ENCODE measurements around the gene BMERB1. TPM values are rescaled to one million over a fixed set of nuclear protein-coding genes. Genes with fewer than 3 reads are reported as not detected.

Gene BMERB1
- total and polyA plus RNA-seq, 8 donors = 4.6 to 99.5 (median 25.6) TPM

- Histone ChIP-seq H3K9me3 (no peaks in the 10 kb centered on the region), H3K4me3 (no peak overlapping the region), H3K27me3 (no peaks in the 10 kb centered on the region), H3K27ac (peak overlapping the region in 1 of 5 donors; percentile 58), H3K4me1 (peaks cover 0 to 31% (median 15%) of the 10 kb centered on the region in 4 donors), H3K36me3 (no peaks in the 10 kb centered on the region)
- intact Hi-C loops (cut with DNase I; ENCODE audit: low total_unique reads) = no loop called here
- 75 to 80% (median 77%) methylated on average over 8 of the region's 8 CpGs for WGBS, 5 donors
- no peak for DNase-seq
- TF ChIP-seq POLR2A (IDR thresholded peaks at IDR 0.05) (no peak), POLR2AphosphoS5 (IDR thresholded peaks at IDR 0.05) (no peak), CTCF (IDR thresholded peaks at IDR 0.05) (no peak), EP300 (IDR thresholded peaks at IDR 0.05) (no peak)
Measured at GRCh38 chr16:15492091-15492740, 57.8 kb downstream of the BMERB1 start.

- Histone ChIP-seq H3K9me3 (no peaks in the 10 kb centered on the region), H3K27me3 (no peaks in the 10 kb centered on the region)
- WGBS, 5 donors = 59 to 74% (median 69%) methylated on average over 9 of the region's 9 CpGs
Measured at GRCh38 chr16:15493466-15494180, 59.2 kb downstream of the BMERB1 start.

GRCh38 chr16:15494236-15494635 lies 59.8 kb downstream of the BMERB1 start:
- intact Hi-C loops (cut with DNase I; ENCODE audit: low total_unique reads) = no loop called here
- DNase-seq = no peak
- no peak overlapping the region for H3K4me3 ChIP-seq
- no peaks in the 10 kb centered on the region for H3K27me3 ChIP-seq
- H3K9me3 ChIP-seq = no peaks in the 10 kb centered on the region
- WGBS, 5 donors = 59 to 78% (median 76%) methylated on average over 4 of the region's 4 CpGs
- H3K4me1 ChIP-seq = peaks cover 0 to 27% (median 11%) of the 10 kb centered on the region in 4 donors
- H3K36me3 ChIP-seq = no peaks in the 10 kb centered on the region
- H3K27ac ChIP-seq = peak overlapping the region in 3 of 5 donors; percentile 27 to 58 (median 43)
- TF ChIP-seq POLR2A (IDR thresholded peaks at IDR 0.05) (no peak), POLR2AphosphoS5 (IDR thresholded peaks at IDR 0.05) (no peak), CTCF (IDR thresholded peaks at IDR 0.05) (no peak), EP300 (IDR thresholded peaks at IDR 0.05) (no peak)

More at GRCh38 chr16:15493466-15494180, 59.2 kb downstream of the BMERB1 start:
- H3K4me1 ChIP-seq = peaks cover 0 to 25% (median 14%) of the 10 kb centered on the region in 4 donors
- no peak for TF ChIP-seq CTCF (IDR thresholded peaks at IDR 0.05)
- no peak for TF ChIP-seq EP300 (IDR thresholded peaks at IDR 0.05)
- no peak for TF ChIP-seq POLR2AphosphoS5 (IDR thresholded peaks at IDR 0.05)
- H3K27ac ChIP-seq = peak overlapping the region in 3 of 5 donors; percentile 33 to 58 (median 43)
- DNase-seq = peak in 1 of 2 donors; percentile 60
- intact Hi-C loops (cut with DNase I; ENCODE audit: low total_unique reads) = no loop called here
- no peaks in the 10 kb centered on the region for H3K36me3 ChIP-seq
- no peak overlapping the region for H3K4me3 ChIP-seq

- Histone ChIP-seq H3K4me3 (no peak overlapping the region), H3K27me3 (no peaks in the 10 kb centered on the region), H3K36me3 (no peaks in the 10 kb centered on the region), H3K4me1 (peaks cover 0 to 16% (median under 1%) of the 10 kb centered on the region in 4 donors), H3K9me3 (no peaks in the 10 kb centered on the region), H3K27ac (no peak overlapping the region)
- no peak for TF ChIP-seq POLR2AphosphoS5 (IDR thresholded peaks at IDR 0.05)
- no peak for TF ChIP-seq CTCF (IDR thresholded peaks at IDR 0.05)
- WGBS, 5 donors = 87 to 97% (median 95%) methylated on average over 2 of the region's 2 CpGs
- DNase-seq = no peak
- intact Hi-C loops (cut with DNase I; ENCODE audit: low total_unique reads) = no loop called here
Measured at GRCh38 chr16:15495898-15496297, 61.5 kb downstream of the BMERB1 start.
